ENCODE data around the gene RAB27A.

- TF ChIP-seq CTCF (IDR thresholded peaks at IDR 0.05) (no peak), POLR2A (IDR thresholded peaks at IDR 0.05) (peak in 1 of 2 donors; percentile 20)
Measured at GRCh38 chr15:55289011-55289745, 435 bp downstream of the RAB27A start.
